Stimulated activated CD4-positive, alpha-beta T cell treated with anti-CD3 and anti-CD28 coated beads, Interleukin-12 subunit alpha, Interleukin-12 subunit beta, amount 100 ng/mL, for 48 hours (primary cell): ENCODE results near the gene CXXC4.

Source experiments
- DNase-seq, 3 donors: peaks; one replicate each; pipeline ENCODE4 v3.0.0-alpha.2; 2020; ENCODE audit warnings: low read depth in 2 of 3, low spot score in 1 of 3

CXXC4 gene

GRCh38 chr4:104490096-104490769 lies 4.5 kb downstream of the CXXC4 start:
- no peak for DNase-seq

- no peak for DNase-seq
These were observed 5.0 kb downstream of the CXXC4 start for GRCh38 chr4:104489731-104490095.

GRCh38 chr4:104488151-104488550 lies 6.5 kb downstream of the CXXC4 start:
- DNase-seq, result no peak

GRCh38 chr4:104486716-104487504 lies 7.8 kb downstream of the CXXC4 start:
- DNase-seq, result no peak

GRCh38 chr4:104475652-104476051 lies 19.0 kb downstream of the CXXC4 start:
- no peak for DNase-seq

GRCh38 chr4:104472766-104473165 lies 21.9 kb downstream of the CXXC4 start:
- no peak for DNase-seq

- no peak for DNase-seq
These were observed 23.9 kb downstream of the CXXC4 start for GRCh38 chr4:104470770-104471169.

- DNase-seq, result no peak
These were observed 24.9 kb downstream of the CXXC4 start for GRCh38 chr4:104469794-104470193.

- no peak for DNase-seq
These were observed 29.1 kb downstream of the CXXC4 start for GRCh38 chr4:104465619-104466018.

- no peak for DNase-seq
These were observed 29.5 kb downstream of the CXXC4 start for GRCh38 chr4:104465201-104465600.

GRCh38 chr4:104462641-104463040 lies 32.1 kb downstream of the CXXC4 start:
- no peak for DNase-seq

- DNase-seq, result no peak
These were observed 37.2 kb downstream of the CXXC4 start for GRCh38 chr4:104457308-104457981.

GRCh38 chr4:104451573-104451972 lies 43.1 kb downstream of the CXXC4 start:
- DNase-seq, result no peak

- no peak for DNase-seq
These were observed 45.2 kb downstream of the CXXC4 start for GRCh38 chr4:104449537-104449936.

GRCh38 chr4:104447294-104447693 lies 47.4 kb downstream of the CXXC4 start:
- DNase-seq, result no peak

GRCh38 chr4:104446431-104447278 lies 48.0 kb downstream of the CXXC4 start:
- DNase-seq, result no peak

- DNase-seq, result no peak
These were observed 50.0 kb downstream of the CXXC4 start for GRCh38 chr4:104444685-104445084.

- no peak for DNase-seq
These were observed 58.2 kb downstream of the CXXC4 start for GRCh38 chr4:104436542-104436941.

GRCh38 chr4:104429150-104429741 lies 65.4 kb downstream of the CXXC4 start:
- no peak for DNase-seq

- DNase-seq, result no peak
These were observed 68.7 kb downstream of the CXXC4 start for GRCh38 chr4:104425948-104426347.

- DNase-seq, result no peak
These were observed 69.7 kb downstream of the CXXC4 start for GRCh38 chr4:104424989-104425388.
